ENCODE data around the gene ERC2.

DNA sequence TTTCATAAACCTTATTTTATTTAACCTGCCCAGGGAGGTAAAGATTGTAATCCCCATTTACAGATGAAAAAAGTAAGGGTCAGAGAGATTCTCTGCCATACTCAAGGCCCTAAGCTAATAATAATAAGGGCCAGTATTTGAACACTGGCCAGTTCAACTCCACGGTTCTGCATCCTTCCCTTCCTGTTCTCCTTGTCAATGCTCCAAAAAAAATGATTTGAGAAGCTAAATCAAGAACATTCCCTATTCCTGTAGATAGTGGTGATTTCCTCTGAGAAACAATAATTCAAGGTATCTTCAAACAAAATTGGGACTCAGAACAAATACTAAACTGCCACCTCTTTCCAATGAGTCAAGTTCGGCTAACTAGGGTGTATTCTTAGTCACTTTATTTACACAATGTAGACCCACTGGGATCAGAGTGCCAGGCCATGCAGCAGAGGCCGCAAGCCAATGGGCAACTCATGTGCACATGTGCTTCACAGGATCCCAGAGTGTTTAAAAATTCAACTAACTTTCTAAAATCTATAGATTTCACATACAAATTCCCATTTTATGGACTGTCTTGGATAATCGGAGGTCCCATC, 521.6 kb downstream of the ERC2 start:
- TF ChIP-seq, protein P1, sequence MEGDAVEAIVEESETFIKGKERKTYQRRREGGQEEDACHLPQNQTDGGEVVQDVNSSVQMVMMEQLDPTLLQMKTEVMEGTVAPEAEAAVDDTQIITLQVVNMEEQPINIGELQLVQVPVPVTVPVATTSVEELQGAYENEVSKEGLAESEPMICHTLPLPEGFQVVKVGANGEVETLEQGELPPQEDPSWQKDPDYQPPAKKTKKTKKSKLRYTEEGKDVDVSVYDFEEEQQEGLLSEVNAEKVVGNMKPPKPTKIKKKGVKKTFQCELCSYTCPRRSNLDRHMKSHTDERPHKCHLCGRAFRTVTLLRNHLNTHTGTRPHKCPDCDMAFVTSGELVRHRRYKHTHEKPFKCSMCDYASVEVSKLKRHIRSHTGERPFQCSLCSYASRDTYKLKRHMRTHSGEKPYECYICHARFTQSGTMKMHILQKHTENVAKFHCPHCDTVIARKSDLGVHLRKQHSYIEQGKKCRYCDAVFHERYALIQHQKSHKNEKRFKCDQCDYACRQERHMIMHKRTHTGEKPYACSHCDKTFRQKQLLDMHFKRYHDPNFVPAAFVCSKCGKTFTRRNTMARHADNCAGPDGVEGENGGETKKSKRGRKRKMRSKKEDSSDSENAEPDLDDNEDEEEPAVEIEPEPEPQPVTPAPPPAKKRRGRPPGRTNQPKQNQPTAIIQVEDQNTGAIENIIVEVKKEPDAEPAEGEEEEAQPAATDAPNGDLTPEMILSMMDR (IDR thresholded peaks at IDR 0.05; ENCODE audit: low read depth, low read length) = no peak
- no peak for TF ChIP-seq MYC (IDR thresholded peaks at IDR 0.05; ENCODE audit: low read depth, low read length)
- TF ChIP-seq, protein P2, sequence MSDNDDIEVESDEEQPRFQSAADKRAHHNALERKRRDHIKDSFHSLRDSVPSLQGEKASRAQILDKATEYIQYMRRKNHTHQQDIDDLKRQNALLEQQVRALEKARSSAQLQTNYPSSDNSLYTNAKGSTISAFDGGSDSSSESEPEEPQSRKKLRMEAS (IDR thresholded peaks at IDR 0.05; ENCODE audit: low read depth, low read length) = no peak

All from NB4 (cell line).